PC-3 (cell line): ENCODE data around the gene ZCCHC7.

Experiments
- CTCF ChIP-seq: fragments of 300-600 bp; sonication (generic); conservative IDR thresholded peaks from 2 replicates; pipeline ENCODE4 v1.5.1; 2017; ENCODE audit warnings: antibody characterized with exemption, low read depth, mild to moderate bottlenecking, low read length
- EZH2 ChIP-seq: fragments of 300-600 bp; sonication (generic); IDR thresholded peaks from one replicate; pipeline ENCODE4 v1.6.1; 2017; ENCODE audit warnings: antibody characterized with exemption, mild to moderate bottlenecking, low read length; ENCODE audit not compliant: unreplicated experiment
- EZH2phosphoT487 ChIP-seq: fragments of 300-600 bp; sonication (generic); IDR thresholded peaks from 2 replicates; pipeline ENCODE4 v1.6.1; 2018; ENCODE audit warnings: mild to moderate bottlenecking, antibody characterized with exemption, low read length, borderline replicate concordance

GRCh38 chr9:37083654-37084053 is 36.7 kb upstream of the ZCCHC7 start:
- TF ChIP-seq CTCF (no peak), EZH2phosphoT487 (no peak), EZH2 (no peak)
